OCI-LY7 (cell line): Measurements from ENCODE around the gene DMKN. TPM values are rescaled to one million over a fixed set of nuclear protein-coding genes. Genes with fewer than 3 reads are reported as not detected.

Experiments used
- BruUV-seq: library from RNA; stranded (reverse); fragments of 400-500 nt; replicated peaks from 2 replicates; lab custom pipeline; 2021; lab: Mats Ljungman, UMichigan
- CTCF ChIA-PET: fragments of 300-600 bp; sonication (Branson Sonifier 250); formaldehyde crosslinking; loops from one replicate; lab custom pipeline; 2022; ENCODE audit warnings: antibody characterized with exemption; ENCODE audit not compliant: unreplicated experiment; lab: Charles Lee
- POLR2A ChIA-PET: fragments of 300-600 bp; sonication (Branson Sonifier 250); formaldehyde crosslinking; loops from one replicate; lab custom pipeline; 2022; ENCODE audit warnings: antibody characterized with exemption; lab: Charles Lee
- DNase-seq: peaks from one replicate; pipeline ENCODE4 v3.0.0-alpha.2; 2015; ENCODE audit warnings: low spot score
- H2AFZ ChIP-seq: fragments of 200-600 bp; sonication (generic), shearing (Covaris generic); 2 replicates; pipeline ENCODE4 v1.6.1; 2014; ENCODE audit warnings: mild to moderate bottlenecking, antibody characterized with exemption, low read length, moderate library complexity
- H3K27ac ChIP-seq: fragments of 200-600 bp; sonication (generic); 2 replicates; pipeline ENCODE4 v1.5.1; 2014; ENCODE audit warnings: mixed run types, low read depth, mild to moderate bottlenecking, moderate library complexity, low read length, inconsistent platforms; ENCODE audit not compliant: poor library complexity, severe bottlenecking
- H3K36me3 ChIP-seq: fragments of 200-600 bp; sonication (generic); 2 replicates; pipeline ENCODE4 v1.6.1; 2014; ENCODE audit warnings: mild to moderate bottlenecking, antibody characterized with exemption, low read length, moderate library complexity, mixed read lengths; ENCODE audit not compliant: insufficient read depth
- H3K4me1 ChIP-seq: fragments of 200-600 bp; sonication (generic); 2 replicates; pipeline ENCODE4 v1.5.1; 2014; ENCODE audit warnings: mild to moderate bottlenecking, low read length; ENCODE audit not compliant: insufficient read depth, poor library complexity, severe bottlenecking
- H3K4me2 ChIP-seq: fragments of 200-600 bp; sonication (generic); 2 replicates; pipeline ENCODE4 v1.6.1; 2014; ENCODE audit warnings: mild to moderate bottlenecking, low read length
- H3K4me3 ChIP-seq: fragments of 200-600 bp; sonication (generic); 2 replicates; pipeline ENCODE4 v1.5.1; 2014; ENCODE audit warnings: mild to moderate bottlenecking, low read depth, low read length; ENCODE audit not compliant: poor library complexity, severe bottlenecking
- H3K79me2 ChIP-seq: fragments of 200-600 bp; sonication (generic); 2 replicates; pipeline ENCODE4 v1.6.1; 2016; ENCODE audit warnings: low read depth, mild to moderate bottlenecking, low read length, moderate library complexity, mixed read lengths; ENCODE audit not compliant: insufficient read depth
- H3K9me2 ChIP-seq: fragments of 200-600 bp; sonication (generic); 2 replicates; pipeline ENCODE4 v1.6.1; 2016; ENCODE audit warnings: mild to moderate bottlenecking, low read length, mixed read lengths; ENCODE audit not compliant: insufficient read depth
- H3K9me3 ChIP-seq: fragments of 200-600 bp; sonication (generic); 2 replicates; pipeline ENCODE4 v1.6.1; 2014; ENCODE audit warnings: mild to moderate bottlenecking, mixed run types, low read length, mixed read lengths
- H4K20me1 ChIP-seq: fragments of 200-600 bp; sonication (generic); 2 replicates; pipeline ENCODE4 v1.6.1; 2014; ENCODE audit warnings: mild to moderate bottlenecking, antibody characterized with exemption, low read length, moderate library complexity, mixed read lengths; ENCODE audit not compliant: insufficient read depth
- CTCF ChIP-seq: fragments of 200-600 bp; sonication (generic); conservative IDR thresholded peaks from 2 replicates; pipeline ENCODE4 v1.5.1; 2014; ENCODE audit warnings: mild to moderate bottlenecking, antibody characterized with exemption, low read length, moderate library complexity, mixed read lengths
- EZH2phosphoT487 ChIP-seq: fragments of 200-600 bp; sonication (generic); IDR thresholded peaks from 2 replicates; pipeline ENCODE4 v1.6.1; 2018; ENCODE audit warnings: low read depth, borderline replicate concordance, mild to moderate bottlenecking, mixed run types, antibody characterized with exemption, low read length, moderate library complexity, mixed read lengths
- intact Hi-C: fragments of 100-400 bp; cut with micrococcal nuclease; formaldehyde crosslinking; loops from one replicate; pipeline ENCODE4 v1.10.0; 2022; ENCODE audit not compliant: unreplicated experiment
- total RNA-seq, 2 experiments: library from RNA; depleted of rRNA in 1 of 2; stranded (reverse); fragments of >200 nt in 1 of 2; shearing (Covaris generic) in 1 of 2; gene quantifications; 2 replicates each; pipeline ENCODE4 v1.2.3, GENCODE V29; 2014 to 2022

Gene DMKN
- total RNA-seq, 2 experiments from 2014 or later = not detected

DNA sequence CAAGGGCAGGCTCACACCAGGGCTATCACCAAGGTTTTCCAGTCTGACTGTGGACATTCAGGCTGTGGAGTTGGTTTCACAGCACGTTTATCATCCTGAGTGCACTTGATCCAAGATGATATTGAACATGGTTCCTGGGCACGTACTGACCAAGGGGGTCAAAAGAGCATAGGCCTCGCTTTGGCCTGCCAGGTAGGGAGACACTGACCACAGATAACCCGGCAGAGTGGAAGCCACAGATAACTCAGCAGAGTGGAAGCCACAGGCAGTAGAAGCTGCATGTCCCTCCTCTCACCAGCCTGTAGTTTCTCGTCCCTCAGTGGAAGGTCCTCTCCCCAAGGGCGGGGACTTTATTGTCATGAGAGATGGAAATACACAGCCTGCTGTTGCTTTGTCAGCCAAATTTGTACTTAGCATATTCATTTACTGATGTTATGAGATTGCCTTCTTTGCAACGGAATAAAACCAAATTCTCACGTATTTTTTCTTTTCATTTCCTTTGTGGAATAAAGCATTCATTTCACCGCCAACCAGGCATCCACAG, 14.4 kb downstream of the DMKN start:
- no peak overlapping the region for H3K4me3 ChIP-seq
- no peak overlapping the region for H2AFZ ChIP-seq
- H3K4me1 ChIP-seq = no peaks in the 10 kb centered on the region
- no peaks in the 10 kb centered on the region for H3K9me3 ChIP-seq
- intact Hi-C loops = no loop called here
- no peak for DNase-seq
- no peaks in the 10 kb centered on the region for H3K79me2 ChIP-seq
- no TSS peak for BruUV-seq
- CTCF ChIA-PET = no interaction called here
- no peak overlapping the region for H3K27ac ChIP-seq
- H3K36me3 ChIP-seq = no peaks in the 10 kb centered on the region
- TF ChIP-seq CTCF (no peak), EZH2phosphoT487 (no peak)
- POLR2A ChIA-PET = no interaction called here
- H4K20me1 ChIP-seq = no peaks in the 10 kb centered on the region
- H3K4me2 ChIP-seq = no peak overlapping the region
- H3K9me2 ChIP-seq = no peaks in the 10 kb centered on the region

DNA sequence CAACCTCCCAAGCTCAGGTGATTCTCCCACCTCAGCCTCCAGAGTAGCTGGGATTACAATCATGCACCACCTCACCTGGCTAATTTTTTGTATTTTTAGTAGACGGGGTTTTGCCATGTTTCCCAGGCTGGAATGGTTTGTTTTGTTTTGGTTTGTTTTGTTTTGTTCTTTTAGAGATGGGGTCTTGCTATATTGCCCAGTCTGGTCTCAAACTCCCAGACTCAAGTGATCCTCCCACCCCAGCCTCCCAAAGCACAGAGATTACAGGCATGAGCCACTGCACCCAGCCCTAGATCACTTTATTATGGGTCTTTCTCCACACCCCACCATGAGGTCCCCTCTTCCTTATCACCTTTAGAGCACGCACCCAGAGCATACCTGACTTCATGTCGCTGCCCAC, 15.2 kb downstream of the DMKN start:
- no peak for DNase-seq
- Histone ChIP-seq H3K4me2 (no peak overlapping the region), H3K9me3 (no peaks in the 10 kb centered on the region), H3K36me3 (no peaks in the 10 kb centered on the region), H3K4me1 (no peaks in the 10 kb centered on the region), H2AFZ (no peak overlapping the region), H3K79me2 (no peaks in the 10 kb centered on the region), H4K20me1 (no peaks in the 10 kb centered on the region), H3K4me3 (no peak overlapping the region), H3K9me2 (no peaks in the 10 kb centered on the region), H3K27ac (no peak overlapping the region)
- no TSS peak for BruUV-seq
- TF ChIP-seq EZH2phosphoT487 = no peak
- TF ChIP-seq CTCF = no peak
- CTCF ChIA-PET = no interaction called here
- intact Hi-C loops = no loop called here
- POLR2A ChIA-PET = no interaction called here

- no peaks in the 10 kb centered on the region for H3K36me3 ChIP-seq
- no TSS peak for BruUV-seq
- no peaks in the 10 kb centered on the region for H3K9me3 ChIP-seq
- no peaks in the 10 kb centered on the region for H3K79me2 ChIP-seq
- no peak overlapping the region for H3K4me3 ChIP-seq
- H3K9me2 ChIP-seq = no peaks in the 10 kb centered on the region
- no peak overlapping the region for H3K4me2 ChIP-seq
- H2AFZ ChIP-seq = no peak overlapping the region
- CTCF ChIA-PET = no interaction called here
- TF ChIP-seq CTCF (no peak), EZH2phosphoT487 (no peak)
- intact Hi-C loops = no loop called here
- H4K20me1 ChIP-seq = no peaks in the 10 kb centered on the region
- H3K4me1 ChIP-seq = no peaks in the 10 kb centered on the region
- POLR2A ChIA-PET = interaction anchor here (0.7 kb wide), 1 partner anchor 9 kb away, joined by 3 read pairs; no protein-coding TSS in a partner anchor
- no peak for DNase-seq
- no peak overlapping the region for H3K27ac ChIP-seq
These were observed 16.0 kb downstream of the DMKN start for GRCh38 chr19:35497406-35497805.
